HG03196 (cell line): ENCODE data around the gene MTX2.
"Not testable (repeated sequence)": the region's sequence is repeated elsewhere in the genome, so short reads cannot be mapped to it uniquely, and the experiment has no call there.

Experiments
- ATAC-seq: cut with Tn5 transposase; IDR thresholded peaks from one replicate; pipeline ENCODE4 v1.9.1; 2021; ENCODE audit not compliant: unreplicated experiment

MTX2 gene

DNA sequence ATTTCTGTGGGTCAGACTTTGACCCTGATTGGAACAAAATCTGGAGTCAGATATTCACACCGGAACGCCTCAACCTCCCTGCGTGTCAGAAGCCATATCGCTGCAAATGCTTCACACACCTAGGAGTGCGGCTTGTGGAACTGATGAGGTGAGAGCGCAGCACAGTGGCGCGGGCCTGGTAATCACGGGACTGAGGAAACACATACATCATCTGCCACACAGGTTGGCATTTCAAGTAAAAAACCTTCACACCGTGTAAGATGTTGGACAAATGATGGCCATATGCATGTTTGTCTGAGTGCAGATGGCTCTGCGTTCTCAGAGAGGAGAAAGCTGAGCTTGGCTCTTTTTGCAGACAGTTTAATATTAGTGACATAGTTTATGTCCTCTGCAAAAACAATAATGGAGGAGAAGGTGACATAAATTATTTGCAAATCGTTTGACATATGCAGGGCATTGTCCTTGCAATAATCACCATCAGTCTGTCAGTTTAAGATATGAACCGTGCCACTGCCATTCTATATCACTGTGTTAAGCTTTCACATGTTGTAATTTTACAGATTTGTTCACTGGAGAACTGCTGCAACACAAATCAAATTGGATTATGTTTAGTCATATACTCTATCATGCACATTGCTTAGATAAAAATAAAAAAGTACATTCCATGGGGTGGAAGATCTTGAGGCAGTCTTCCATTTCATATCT is 101.4 kb downstream of the MTX2 start:
- no peak for ATAC-seq

DNA sequence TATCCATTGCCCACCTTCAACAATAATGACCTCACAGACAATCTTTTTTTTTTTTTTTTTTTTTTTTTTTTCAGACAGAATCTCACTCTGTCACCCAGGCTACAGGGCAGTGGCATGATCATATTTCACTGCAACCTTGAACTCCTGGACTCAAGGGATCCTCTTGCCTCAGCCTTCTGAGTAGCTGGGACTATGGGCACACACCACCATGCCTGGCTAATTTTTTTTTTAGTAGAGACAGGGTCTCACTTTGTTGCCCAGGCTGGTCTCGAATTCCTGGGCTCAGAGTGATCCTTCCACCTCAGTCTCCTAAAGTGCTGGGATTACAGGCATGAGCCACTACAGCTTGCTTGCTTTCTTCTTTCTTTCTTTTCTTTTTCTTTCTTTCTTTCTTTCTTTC is 103.9 kb downstream of the MTX2 start:
- ATAC-seq = not testable (repeated sequence)

DNA sequence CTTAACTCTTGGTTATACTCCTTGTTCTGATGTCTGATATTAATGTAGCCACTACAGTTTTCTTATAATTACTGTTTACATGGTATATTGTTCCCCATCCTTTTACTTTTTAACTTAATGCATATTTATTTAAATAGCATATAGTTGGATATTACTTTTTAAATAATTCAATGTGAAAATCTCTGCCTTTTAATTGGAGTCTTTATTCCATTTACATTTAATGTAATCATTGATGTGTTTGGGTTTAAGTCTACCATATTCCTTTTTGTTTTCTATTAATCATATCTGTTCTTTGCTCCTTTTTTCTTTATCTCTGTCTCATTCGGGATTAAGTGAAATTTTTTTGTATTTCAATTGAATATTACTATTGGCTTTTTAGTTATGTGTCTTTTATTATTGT is 109.1 kb downstream of the MTX2 start:
- no peak for ATAC-seq

DNA sequence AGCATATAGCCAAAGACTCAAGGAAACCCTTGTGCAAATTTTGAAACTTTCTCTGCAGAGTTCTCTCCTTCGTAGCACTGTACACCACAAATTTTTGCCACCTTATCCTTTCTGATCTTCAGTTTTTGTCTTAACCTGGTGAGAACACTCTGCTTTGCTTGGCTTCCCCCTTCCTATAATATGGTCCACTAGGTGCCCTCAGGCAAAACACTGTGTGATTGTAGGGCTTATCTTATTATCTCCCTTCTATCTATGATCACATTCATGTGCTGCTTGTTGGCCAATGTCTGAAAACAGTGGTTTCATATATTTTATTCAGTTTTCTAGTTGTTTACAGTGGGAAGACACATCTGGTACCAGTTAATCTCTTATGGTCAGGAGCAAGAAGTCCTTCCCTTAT is 111.1 kb downstream of the MTX2 start:
- no peak for ATAC-seq

DNA sequence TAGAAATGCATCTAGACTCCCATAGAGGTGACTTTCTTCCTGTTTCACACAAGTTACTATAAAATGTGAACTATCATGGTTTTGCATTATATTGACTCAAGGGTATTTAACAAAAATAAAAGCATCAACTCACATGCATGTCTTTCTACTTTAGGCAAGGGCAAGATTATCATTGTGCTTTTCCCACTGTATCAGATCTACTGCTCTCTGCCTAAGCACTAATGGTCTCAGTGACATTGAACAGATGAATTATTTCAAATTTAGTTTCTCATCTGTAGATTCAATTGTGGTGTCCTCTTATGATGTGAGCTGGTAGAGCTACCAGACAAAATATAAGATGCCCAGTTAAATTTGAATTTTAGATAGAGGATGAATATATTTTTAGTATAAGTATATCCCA is 113.9 kb downstream of the MTX2 start:
- no peak for ATAC-seq

DNA sequence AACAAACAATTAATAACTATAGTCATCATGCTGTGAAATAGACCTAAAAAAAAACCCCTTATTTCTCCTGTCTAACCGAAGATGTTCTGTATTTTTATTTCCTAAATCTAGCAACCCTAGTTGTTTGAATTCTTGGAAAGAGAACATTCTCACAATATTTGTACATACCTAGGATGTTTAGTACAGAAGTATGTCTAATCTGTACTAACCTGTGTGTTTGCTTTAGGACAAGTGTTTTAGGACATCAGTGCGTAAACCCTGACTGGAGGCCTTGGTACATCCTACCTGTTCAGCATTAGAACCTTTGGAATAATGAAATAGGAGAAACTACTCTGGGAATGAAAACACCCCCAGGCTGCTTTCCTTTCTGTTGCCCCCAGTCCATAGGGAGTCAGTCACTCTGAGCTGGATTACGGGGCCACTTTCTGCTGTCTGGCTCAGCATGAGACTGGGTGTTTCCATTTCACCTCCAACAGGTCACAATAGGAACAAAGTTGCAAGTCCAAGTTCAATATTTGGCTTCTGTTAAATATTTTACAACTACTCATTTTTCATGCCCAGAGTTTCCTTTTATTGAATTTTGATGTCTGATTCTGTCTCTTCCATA is 114.7 kb downstream of the MTX2 start:
- ATAC-seq = no peak

DNA sequence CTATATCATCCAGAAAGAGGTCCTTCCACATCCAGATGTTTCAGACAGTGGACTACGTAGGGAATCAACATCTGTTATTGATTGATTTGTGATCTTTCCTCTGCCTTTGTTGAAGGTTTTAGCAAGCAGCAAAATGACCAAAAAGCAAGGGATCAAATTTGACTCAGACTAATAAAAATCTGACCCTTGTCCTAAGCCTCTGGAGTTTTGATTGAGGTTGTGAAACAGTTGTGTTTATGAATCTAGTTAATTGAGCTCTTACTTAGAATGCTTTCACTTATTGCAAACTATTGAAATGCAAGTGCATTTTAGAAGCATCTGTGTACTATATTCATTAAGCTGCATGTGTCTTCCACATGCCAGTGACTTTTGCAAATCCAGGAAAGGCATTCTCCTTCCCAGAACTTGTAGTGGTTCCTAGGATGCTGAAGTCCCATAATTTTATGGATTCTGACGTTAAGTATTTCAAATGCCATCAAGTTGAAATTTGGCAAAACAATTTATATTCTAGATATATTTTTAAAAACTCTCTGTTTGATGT is 116.0 kb downstream of the MTX2 start:
- no peak for ATAC-seq

DNA sequence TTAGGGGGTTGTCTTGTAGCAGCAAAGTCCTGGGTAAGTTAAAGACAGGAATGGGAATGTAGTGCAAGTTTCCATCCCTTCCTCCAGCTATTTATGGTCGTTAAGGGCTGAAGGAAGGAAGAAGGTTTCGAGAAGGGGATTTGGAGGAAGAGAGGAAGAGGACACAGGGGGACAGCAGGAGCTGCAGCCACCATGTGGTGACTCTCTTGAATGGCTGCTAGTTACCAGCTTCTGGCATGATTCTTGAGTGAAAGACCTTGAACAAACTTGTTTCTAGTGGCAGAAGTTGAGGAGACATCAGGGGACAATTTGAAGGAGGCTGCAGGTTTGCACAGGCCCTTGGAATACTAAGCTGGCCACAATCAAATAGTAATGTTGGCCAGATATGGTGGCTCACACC is 116.6 kb downstream of the MTX2 start:
- no peak for ATAC-seq
